ENCODE results near the gene CCDC190. TPM values are rescaled to one million over a fixed set of nuclear protein-coding genes. Genes with fewer than 3 reads are reported as not detected.

The CCDC190 gene
- polyA plus RNA-seq, 3 donors = not detected

DNA sequence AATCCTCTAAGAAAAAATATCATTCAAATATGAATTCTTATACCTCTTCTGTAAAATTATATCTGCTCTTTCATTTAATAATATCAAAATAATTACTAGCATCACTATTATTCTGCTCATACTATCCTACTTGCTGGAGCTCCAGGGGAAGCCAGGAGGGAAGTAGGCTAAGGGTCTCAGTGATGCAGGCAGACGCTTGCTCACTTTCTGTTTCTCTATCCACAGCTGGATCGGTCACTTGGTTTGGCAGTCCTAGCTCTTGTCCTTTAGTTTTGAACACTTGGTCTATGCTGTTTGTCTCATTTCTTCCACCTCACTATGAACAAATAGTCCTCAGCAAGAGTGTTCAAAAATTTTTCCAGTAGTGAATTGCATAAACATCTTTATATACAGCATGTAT lies 11.3 kb downstream of the CCDC190 start:
- Histone ChIP-seq H2AFZ (ENCODE audit: insufficient read depth, low read depth, low read length, poor library complexity, severe bottlenecking) (no peak overlapping the region), H3K4me3 (replicated peaks in 1 of 3; ENCODE audit: low read depth in 2 of 3, low read length in 3 of 3) (no peak overlapping the region), H3K9me3 (replicated peaks in 1 of 2; ENCODE audit: control insufficient read depth in 1 of 2, insufficient read depth in 1 of 2, low read length in 2 of 2) (no peaks in the 10 kb centered on the region), H3K9ac (ENCODE audit: insufficient read depth, low read length, poor library complexity, severe bottlenecking) (no peak overlapping the region), H3K79me2 (ENCODE audit: insufficient read depth, low read length) (no peaks in the 10 kb centered on the region), H4K20me1 (ENCODE audit: insufficient read depth, low read length) (no peaks in the 10 kb centered on the region), H3K4me1 (ENCODE audit: control insufficient read depth in 1 of 2, insufficient read depth in 2 of 2, low read length in 2 of 2) (no peaks in the 10 kb centered on the region), H3K4me2 (replicated peaks; ENCODE audit: extremely low read depth, low read length, poor library complexity, severe bottlenecking) (no peak overlapping the region), H3K27ac (ENCODE audit: low read depth in 1 of 2, low read length in 2 of 2) (no peak overlapping the region), H3K27me3 (ENCODE audit: control insufficient read depth in 2 of 2, insufficient read depth in 2 of 2, low read length in 2 of 2) (no peaks in the 10 kb centered on the region), H3K36me3 (replicated peaks in 1 of 2; ENCODE audit: control insufficient read depth in 1 of 2, insufficient read depth in 2 of 2, low read length in 2 of 2) (no peaks in the 10 kb centered on the region)
- peaks cover 1% of the 10 kb centered on the region for H3K4me1 Mint-ChIP-seq
- no peaks in the 10 kb centered on the region for H3K9me3 Mint-ChIP-seq
- no peaks in the 10 kb centered on the region for H3K36me3 Mint-ChIP-seq
- H3K27ac Mint-ChIP-seq = no peak overlapping the region
- peaks cover 5 to 8% (median 7%) of the 10 kb centered on the region in 3 donors for H3K27me3 Mint-ChIP-seq (ENCODE audit: low read depth in 3 of 3)
- 80% methylated on average over 2 of the region's 2 CpGs for WGBS (ENCODE audit: insufficient coverage)
- intact Hi-C loops (cut with micrococcal nuclease) = no loop called here
- TF ChIP-seq, protein P1, sequence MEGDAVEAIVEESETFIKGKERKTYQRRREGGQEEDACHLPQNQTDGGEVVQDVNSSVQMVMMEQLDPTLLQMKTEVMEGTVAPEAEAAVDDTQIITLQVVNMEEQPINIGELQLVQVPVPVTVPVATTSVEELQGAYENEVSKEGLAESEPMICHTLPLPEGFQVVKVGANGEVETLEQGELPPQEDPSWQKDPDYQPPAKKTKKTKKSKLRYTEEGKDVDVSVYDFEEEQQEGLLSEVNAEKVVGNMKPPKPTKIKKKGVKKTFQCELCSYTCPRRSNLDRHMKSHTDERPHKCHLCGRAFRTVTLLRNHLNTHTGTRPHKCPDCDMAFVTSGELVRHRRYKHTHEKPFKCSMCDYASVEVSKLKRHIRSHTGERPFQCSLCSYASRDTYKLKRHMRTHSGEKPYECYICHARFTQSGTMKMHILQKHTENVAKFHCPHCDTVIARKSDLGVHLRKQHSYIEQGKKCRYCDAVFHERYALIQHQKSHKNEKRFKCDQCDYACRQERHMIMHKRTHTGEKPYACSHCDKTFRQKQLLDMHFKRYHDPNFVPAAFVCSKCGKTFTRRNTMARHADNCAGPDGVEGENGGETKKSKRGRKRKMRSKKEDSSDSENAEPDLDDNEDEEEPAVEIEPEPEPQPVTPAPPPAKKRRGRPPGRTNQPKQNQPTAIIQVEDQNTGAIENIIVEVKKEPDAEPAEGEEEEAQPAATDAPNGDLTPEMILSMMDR (IDR thresholded peaks at IDR 0.05) = no peak
- no peak for DNase-seq
- no peak overlapping the region for H3K4me3 Mint-ChIP-seq

DNA sequence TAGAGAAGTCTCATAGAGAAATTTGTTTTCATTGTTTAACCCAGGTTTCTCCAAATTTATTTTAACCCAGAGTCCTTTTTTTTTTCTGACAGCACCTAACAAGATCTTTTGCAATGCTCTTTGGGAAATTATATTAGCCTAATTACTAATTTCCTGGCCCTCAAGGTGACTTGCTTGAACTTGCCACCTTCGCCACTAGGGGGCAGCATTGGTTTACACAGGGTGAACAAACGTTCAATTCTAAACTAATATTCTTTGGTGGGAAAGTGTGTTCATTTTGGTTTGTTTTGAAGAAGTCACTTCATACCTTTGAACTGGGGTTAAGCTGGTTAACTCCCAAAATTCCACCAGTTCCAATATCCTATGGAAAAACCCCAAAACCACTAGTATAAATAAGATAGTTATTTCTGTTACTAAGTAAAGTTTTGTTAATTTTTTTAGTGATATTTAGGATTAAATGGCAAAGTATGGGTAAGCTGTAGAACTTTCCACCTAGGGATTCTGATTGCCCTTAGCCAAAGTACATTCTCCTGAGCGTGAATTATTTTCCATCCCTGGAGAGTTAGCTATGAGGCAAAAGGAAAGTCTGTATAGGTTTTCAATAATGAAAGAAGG lies 13.0 kb downstream of the CCDC190 start:
- peak; percentile 45 to 63 (median 46) for DNase-seq
- H3K4me1 Mint-ChIP-seq = no peaks in the 10 kb centered on the region
- Histone ChIP-seq H2AFZ (ENCODE audit: insufficient read depth, low read depth, low read length, poor library complexity, severe bottlenecking) (no peak overlapping the region), H3K4me3 (replicated peaks in 1 of 3; ENCODE audit: low read depth in 2 of 3, low read length in 3 of 3) (no peak overlapping the region), H3K9me3 (replicated peaks in 1 of 2; ENCODE audit: control insufficient read depth in 1 of 2, insufficient read depth in 1 of 2, low read length in 2 of 2) (no peaks in the 10 kb centered on the region), H3K36me3 (replicated peaks in 1 of 2; ENCODE audit: control insufficient read depth in 1 of 2, insufficient read depth in 2 of 2, low read length in 2 of 2) (no peaks in the 10 kb centered on the region), H3K4me1 (ENCODE audit: control insufficient read depth in 1 of 2, insufficient read depth in 2 of 2, low read length in 2 of 2) (no peaks in the 10 kb centered on the region), H4K20me1 (ENCODE audit: insufficient read depth, low read length) (no peaks in the 10 kb centered on the region), H3K27ac (ENCODE audit: low read depth in 1 of 2, low read length in 2 of 2) (no peak overlapping the region), H3K27me3 (ENCODE audit: control insufficient read depth in 2 of 2, insufficient read depth in 2 of 2, low read length in 2 of 2) (no peaks in the 10 kb centered on the region), H3K4me2 (replicated peaks; ENCODE audit: extremely low read depth, low read length, poor library complexity, severe bottlenecking) (no peak overlapping the region), H3K9ac (ENCODE audit: insufficient read depth, low read length, poor library complexity, severe bottlenecking) (no peak overlapping the region), H3K79me2 (ENCODE audit: insufficient read depth, low read length) (no peaks in the 10 kb centered on the region)
- no peak overlapping the region for H3K4me3 Mint-ChIP-seq
- peaks cover 5 to 10% (median 10%) of the 10 kb centered on the region in 3 donors for H3K27me3 Mint-ChIP-seq (ENCODE audit: low read depth in 3 of 3)
- no peak overlapping the region for H3K27ac Mint-ChIP-seq
- WGBS (ENCODE audit: insufficient coverage) = no CpG with 5 or more reads among the region's 3 CpGs
- TF ChIP-seq, protein P1 (IDR thresholded peaks at IDR 0.05) = peak; percentile 91
- H3K9me3 Mint-ChIP-seq = peaks cover 0 to 2% (median 0%) of the 10 kb centered on the region in 7 donors
- no peaks in the 10 kb centered on the region for H3K36me3 Mint-ChIP-seq
- intact Hi-C loops (cut with micrococcal nuclease) = no loop called here
